ENCODE measurements around the gene EBI3. TPM values are rescaled to one million over a fixed set of nuclear protein-coding genes. Genes with fewer than 3 reads are reported as not detected.

The EBI3 gene
- total RNA-seq, result 1 to 10 TPM in 1 of 4 donors, under 1 TPM in 3; 0.27 to 5.0 (median 0.44) TPM

- Histone ChIP-seq H3K27me3 (peaks cover 0 to 73% (median 1%) of the 10 kb centered on the region in 4 donors), H3K27ac (no peak within 1 kb of the TSS), H3K4me1 (peaks cover 0 to 11% (median 0%) of the 10 kb centered on the region in 3 donors), H3K4me3 (peak within 1 kb of the TSS in 2 of 4 donors; percentile 9 to 21), H3K9me3 (no peaks in the 10 kb centered on the region), H3K36me3 (no peaks in the 10 kb centered on the region)
- intact Hi-C loops (cut with DNase I), result no loop called here
- WGBS, 2 donors, result 8 to 26% methylated on average over 4 of the region's 19 CpGs
- no peak for DNase-seq
- TF ChIP-seq, protein P1, sequence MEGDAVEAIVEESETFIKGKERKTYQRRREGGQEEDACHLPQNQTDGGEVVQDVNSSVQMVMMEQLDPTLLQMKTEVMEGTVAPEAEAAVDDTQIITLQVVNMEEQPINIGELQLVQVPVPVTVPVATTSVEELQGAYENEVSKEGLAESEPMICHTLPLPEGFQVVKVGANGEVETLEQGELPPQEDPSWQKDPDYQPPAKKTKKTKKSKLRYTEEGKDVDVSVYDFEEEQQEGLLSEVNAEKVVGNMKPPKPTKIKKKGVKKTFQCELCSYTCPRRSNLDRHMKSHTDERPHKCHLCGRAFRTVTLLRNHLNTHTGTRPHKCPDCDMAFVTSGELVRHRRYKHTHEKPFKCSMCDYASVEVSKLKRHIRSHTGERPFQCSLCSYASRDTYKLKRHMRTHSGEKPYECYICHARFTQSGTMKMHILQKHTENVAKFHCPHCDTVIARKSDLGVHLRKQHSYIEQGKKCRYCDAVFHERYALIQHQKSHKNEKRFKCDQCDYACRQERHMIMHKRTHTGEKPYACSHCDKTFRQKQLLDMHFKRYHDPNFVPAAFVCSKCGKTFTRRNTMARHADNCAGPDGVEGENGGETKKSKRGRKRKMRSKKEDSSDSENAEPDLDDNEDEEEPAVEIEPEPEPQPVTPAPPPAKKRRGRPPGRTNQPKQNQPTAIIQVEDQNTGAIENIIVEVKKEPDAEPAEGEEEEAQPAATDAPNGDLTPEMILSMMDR (IDR thresholded peaks at IDR 0.05), result no peak
- TF ChIP-seq POLR2A (IDR thresholded peaks at IDR 0.05), result no peak
Measured at GRCh38 chr19:4229179-4229931, at the start of gene EBI3. Gene EBI3, plus strand, starts transcription at chr19:4229523. Its CDS starts 28 bp downstream, at chr19:4229551.

DNA sequence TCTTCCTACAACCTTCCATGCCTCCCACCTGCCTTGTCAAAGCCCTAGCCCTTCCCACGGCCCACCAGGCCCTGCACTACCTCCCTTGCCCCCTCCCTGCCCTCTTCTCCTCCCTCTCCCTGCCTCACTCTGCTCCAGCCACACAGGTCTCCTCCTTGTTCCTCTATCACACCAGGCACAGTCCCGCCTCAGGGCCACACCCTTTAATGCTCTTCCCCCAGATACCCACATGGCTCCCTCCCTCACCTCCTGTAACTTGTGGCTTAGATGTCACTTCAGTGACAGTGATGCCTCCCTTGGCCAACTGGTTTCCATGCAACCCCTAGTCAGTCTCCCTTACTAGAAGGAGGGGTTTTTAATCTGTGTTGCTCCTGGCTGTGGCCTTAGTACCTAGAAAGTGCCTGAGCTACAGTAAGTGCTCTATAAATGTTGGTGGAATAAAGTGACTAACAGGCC, 48.2 kb upstream of the EBI3 start:
- no peak for TF ChIP-seq POLR2A (IDR thresholded peaks at IDR 0.05)
- TF ChIP-seq, protein P1 (IDR thresholded peaks at IDR 0.05), result no peak
- H3K36me3 ChIP-seq, result peaks cover 0 to 46% (median 0%) of the 10 kb centered on the region in 3 donors
- peaks cover 21 to 35% (median 24%) of the 10 kb centered on the region in 3 donors for H3K4me1 ChIP-seq
- peak overlapping the region in 2 of 4 donors; percentile 89 to 97 for H3K4me3 ChIP-seq
- no peak for DNase-seq
- H3K27ac ChIP-seq, result peak overlapping the region; percentile 31 to 92 (median 62)
- 58 to 64% methylated on average over 2 of the region's 2 CpGs for WGBS, 2 donors
- intact Hi-C loops (cut with DNase I), result no loop called here
- H3K9me3 ChIP-seq, result no peaks in the 10 kb centered on the region
- peaks cover 0 to 6% (median 0%) of the 10 kb centered on the region in 4 donors for H3K27me3 ChIP-seq

- H3K36me3 ChIP-seq, result peaks cover 0 to 34% (median 0%) of the 10 kb centered on the region in 3 donors
- peaks cover 0 to 8% (median 0%) of the 10 kb centered on the region in 4 donors for H3K27me3 ChIP-seq
- whole genome bisulfite sequencing, 2 donors, result 0 to 1% methylated on average over 15 to 25 of the region's 58 CpGs
- no peaks in the 10 kb centered on the region for H3K9me3 ChIP-seq
- peak; percentile 66 for DNase-seq
- peak within 1 kb of the TSS; percentile 68 to 97 (median 86) for H3K4me3 ChIP-seq
- intact Hi-C loops (cut with DNase I), result no loop called here
- H3K27ac ChIP-seq, result peak within 1 kb of the TSS; percentile 79 to 92 (median 91)
- H3K4me1 ChIP-seq, result peaks cover 21 to 38% (median 24%) of the 10 kb centered on the region in 3 donors
- TF ChIP-seq, protein P1 (IDR thresholded peaks at IDR 0.05), result peak in 2 of 6 experiments; percentile 5 to 47
- TF ChIP-seq POLR2A (IDR thresholded peaks at IDR 0.05), result peak in 3 of 4 donors; percentile 34 to 75 (median 38)
Measured at GRCh38 chr19:4182084-4182810, 47.1 kb upstream of the EBI3 start, which contains the start of the genes ANKRD24 and SIRT6. Gene ANKRD24, plus strand, starts transcription at chr19:4182689. Its CDS starts 3,737 bp downstream, at chr19:4186426. Gene SIRT6, minus strand, starts transcription at chr19:4182563. Its CDS starts 24 bp downstream, at chr19:4182539.

- DNase-seq, result no peak
- 39 to 44% methylated on average over 10 to 17 of the region's 23 CpGs for WGBS, 2 donors
- intact Hi-C loops (cut with DNase I), result no loop called here
Measured at GRCh38 chr19:4183967-4184717, 45.2 kb upstream of the EBI3 start.

More at GRCh38 chr19:4183967-4184717, 45.2 kb upstream of the EBI3 start:
- no peak for TF ChIP-seq POLR2A (IDR thresholded peaks at IDR 0.05)
- TF ChIP-seq, protein P1 (IDR thresholded peaks at IDR 0.05), result no peak
- H3K27ac ChIP-seq, result no peak overlapping the region
- no peak overlapping the region for H3K4me3 ChIP-seq
- H3K36me3 ChIP-seq, result peaks cover 0 to 15% (median 0%) of the 10 kb centered on the region in 3 donors
- H3K4me1 ChIP-seq, result peaks cover 21 to 38% (median 24%) of the 10 kb centered on the region in 3 donors
- H3K9me3 ChIP-seq, result no peaks in the 10 kb centered on the region
- H3K27me3 ChIP-seq, result peaks cover 0 to 15% (median 0%) of the 10 kb centered on the region in 4 donors
